22Rv1 (cell line): Measurements from ENCODE around the gene NIBAN1.

Source experiments
- H3K27ac ChIP-seq: fragments of 450-650 bp; 2 replicates; pipeline ENCODE4 v1.5.1; 2017
- CTCF ChIP-seq: fragments of 450-650 bp; IDR thresholded peaks from 2 replicates; pipeline ENCODE4 v1.5.1; 2017; ENCODE audit warnings: mild to moderate bottlenecking
- ZFX ChIP-seq: fragments of 450-650 bp; IDR thresholded peaks from 2 replicates; pipeline ENCODE4 v1.6.1; 2017; ENCODE audit warnings: antibody characterized with exemption, borderline replicate concordance

NIBAN1 gene

GRCh38 chr1:184986250-184986649 lies 11.9 kb upstream of the NIBAN1 start:
- H3K27ac ChIP-seq, result no peak overlapping the region
- no peak for TF ChIP-seq ZFX
- TF ChIP-seq CTCF, result 0 out of 2 replicates have a peak, but pooled peaks have one; percentile 15

- H3K27ac ChIP-seq, result no peak overlapping the region
- peak; percentile 99 for TF ChIP-seq CTCF
- TF ChIP-seq ZFX, result no peak
Observed at GRCh38 chr1:184982002-184982954, 8.0 kb upstream of the NIBAN1 start.

- TF ChIP-seq CTCF (no peak), ZFX (no peak)
- no peak overlapping the region for H3K27ac ChIP-seq
Observed at GRCh38 chr1:184980726-184981125, 6.4 kb upstream of the NIBAN1 start.

GRCh38 chr1:184975208-184975870 lies 1.0 kb upstream of the NIBAN1 start:
- TF ChIP-seq ZFX (no peak), CTCF (no peak)
- no peak overlapping the region for H3K27ac ChIP-seq

- no peak overlapping the region for H3K27ac ChIP-seq
- TF ChIP-seq CTCF (no peak), ZFX (no peak)
Observed at GRCh38 chr1:184974837-184975115, 468 bp upstream of the NIBAN1 start.

DNA sequence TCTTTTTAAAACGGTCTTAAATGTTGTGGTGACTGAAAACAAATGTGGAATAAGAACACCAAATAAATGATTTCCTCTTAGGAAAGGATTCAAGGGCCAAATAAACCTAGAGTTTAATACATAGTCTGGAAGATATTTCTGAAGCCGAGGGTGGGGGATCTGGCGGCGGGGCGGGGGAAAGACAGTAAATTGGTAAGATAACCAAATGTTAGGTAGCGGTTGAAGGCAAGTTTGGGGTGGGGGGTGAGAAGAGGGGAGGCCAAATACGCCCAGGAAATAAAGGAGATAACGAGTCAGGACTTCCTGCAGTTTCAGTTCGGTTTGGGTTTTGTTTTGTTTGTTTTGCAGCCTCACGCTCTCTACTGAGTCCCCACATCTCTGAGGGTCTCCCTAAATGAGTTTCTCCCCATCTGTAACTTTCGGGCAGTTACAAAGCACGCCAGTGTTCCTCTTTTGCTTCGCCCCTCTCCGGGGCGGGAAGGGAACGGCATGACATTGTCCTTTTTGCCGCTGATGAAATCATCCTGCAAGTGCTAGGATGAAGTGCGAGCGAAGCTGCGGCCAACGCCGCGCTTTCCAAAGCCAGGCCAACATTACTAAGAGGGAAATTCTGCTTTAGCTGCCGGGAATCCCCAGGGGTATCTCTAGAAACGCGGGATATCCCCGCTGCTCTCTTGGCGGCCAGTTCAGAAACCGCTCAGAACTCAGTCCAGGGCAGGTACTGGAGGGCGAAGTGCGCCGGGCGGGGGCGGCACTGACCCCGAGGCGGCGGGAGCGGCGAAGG lies 844 bp downstream of the NIBAN1 start:
- H3K27ac ChIP-seq, result 0 out of 2 replicates have a peak overlapping the region, but pooled peaks have one; percentile 11
- TF ChIP-seq ZFX (no peak), CTCF (peak; percentile 48)
